A673 (cell line): Measurements from ENCODE around the gene NPSR1. TPM values are rescaled to one million over a fixed set of nuclear protein-coding genes. Genes with fewer than 3 reads are reported as not detected.

Experiments
- BruUV-seq: library from RNA; stranded (reverse); fragments of 400-500 nt; replicated peaks from 2 replicates; lab custom pipeline; 2021; lab: Mats Ljungman, UMichigan
- CTCF ChIA-PET: fragments of 300-600 bp; sonication (Branson Sonifier 250); formaldehyde crosslinking; loops from one replicate; lab custom pipeline; 2022; ENCODE audit warnings: antibody characterized with exemption; lab: Charles Lee
- POLR2A ChIA-PET: fragments of 300-600 bp; sonication (Branson Sonifier 250); formaldehyde crosslinking; loops from one replicate; lab custom pipeline; 2022; ENCODE audit warnings: antibody characterized with exemption; ENCODE audit not compliant: low non-redundant PET; lab: Charles Lee
- DNase-seq: peaks from one replicate; pipeline ENCODE4 v3.0.0-alpha.2; 2015; ENCODE audit warnings: low spot score
- H3K27ac ChIP-seq: fragments of 200-600 bp; sonication (generic); 2 replicates; pipeline ENCODE4 v1.5.1; 2016; ENCODE audit warnings: mixed run types, low read depth, mild to moderate bottlenecking, mixed read lengths, antibody characterized with exemption, low read length; ENCODE audit not compliant: poor library complexity, severe bottlenecking
- H3K27me3 ChIP-seq: fragments of 200-600 bp; sonication (generic); replicated peaks from 2 replicates; pipeline ENCODE4 v1.6.1; 2017; ENCODE audit warnings: mixed run types, low read depth, mild to moderate bottlenecking, mixed read lengths, antibody characterized with exemption, low read length; ENCODE audit not compliant: insufficient read depth, poor library complexity
- H3K36me3 ChIP-seq: fragments of 200-600 bp; sonication (generic); 2 replicates; pipeline ENCODE4 v1.6.1; 2016; ENCODE audit warnings: mixed run types, mild to moderate bottlenecking, mixed read lengths, antibody characterized with exemption, low read length; ENCODE audit not compliant: insufficient read depth, poor library complexity, severe bottlenecking
- H3K4me1 ChIP-seq: fragments of 200-600 bp; sonication (generic); 2 replicates; pipeline ENCODE4 v1.6.1; 2017; ENCODE audit warnings: mixed run types, mild to moderate bottlenecking, mixed read lengths, antibody characterized with exemption, low read length; ENCODE audit not compliant: insufficient read depth, poor library complexity, severe bottlenecking
- H3K4me3 ChIP-seq: fragments of 200-600 bp; sonication (generic); 2 replicates; pipeline ENCODE4 v1.5.1; 2016; ENCODE audit warnings: low read depth, mixed run types, mild to moderate bottlenecking, mixed read lengths, low read length; ENCODE audit not compliant: poor library complexity, severe bottlenecking
- H3K9me3 ChIP-seq: fragments of 200-600 bp; sonication (generic); 2 replicates; pipeline ENCODE4 v1.6.1; 2016; ENCODE audit warnings: mixed run types, low read depth, mild to moderate bottlenecking, mixed read lengths, antibody characterized with exemption, low read length; ENCODE audit not compliant: poor library complexity, severe bottlenecking
- EZH2 ChIP-seq: fragments of 200-600 bp; sonication (generic); IDR thresholded peaks from 2 replicates; pipeline ENCODE4 v1.6.1; 2017; ENCODE audit warnings: borderline replicate concordance, low read depth, mild to moderate bottlenecking, mixed read lengths, antibody characterized with exemption, low read length; ENCODE audit not compliant: poor library complexity, severe bottlenecking
- intact Hi-C: fragments of 100-400 bp; cut with micrococcal nuclease; formaldehyde crosslinking; loops from one replicate; pipeline ENCODE4 v1.10.0; 2022; ENCODE audit not compliant: unreplicated experiment
- total RNA-seq: library from RNA; stranded (reverse); gene quantifications from 2 replicates; pipeline ENCODE4 v1.2.3, GENCODE V29; 2021
- TF ChIP-seq, protein P1 (sequence below): fragments of 300-800, 200-600 bp; sonication (generic); conservative IDR thresholded peaks from 2 replicates; pipeline ENCODE4 v1.5.1; 2017; ENCODE audit warnings: low read depth, mild to moderate bottlenecking, antibody characterized with exemption, low read length, moderate library complexity, mixed read lengths

Gene NPSR1
- total RNA-seq, 1 experiment from 2014 or later, result not detected

DNA sequence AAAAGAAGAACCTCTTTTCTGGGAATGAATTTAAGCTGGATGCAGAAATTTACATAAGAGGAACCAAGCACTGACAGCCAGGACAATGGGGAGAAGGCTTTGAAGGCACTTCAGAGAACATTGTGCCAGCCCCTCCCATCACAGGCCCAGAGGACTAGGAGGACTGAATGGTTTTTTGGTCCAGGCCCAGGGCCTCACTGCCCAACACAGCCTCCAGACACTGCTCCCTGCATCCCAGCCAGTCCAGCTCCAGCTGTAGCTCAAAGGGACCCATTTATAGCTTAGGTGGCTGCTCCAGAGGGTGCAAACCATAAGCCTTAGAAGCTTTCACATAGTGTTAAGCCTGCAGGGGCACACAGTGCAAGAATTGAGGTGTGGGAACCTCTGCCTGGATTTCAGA is 237.2 kb downstream of the NPSR1 start:
- Histone ChIP-seq H3K4me3 (no peak overlapping the region), H3K9me3 (no peaks in the 10 kb centered on the region), H3K27me3 (no peaks in the 10 kb centered on the region), H3K4me1 (no peaks in the 10 kb centered on the region), H3K36me3 (no peaks in the 10 kb centered on the region), H3K27ac (no peak overlapping the region)
- TF ChIP-seq EZH2, result no peak
- TF ChIP-seq, protein P1, sequence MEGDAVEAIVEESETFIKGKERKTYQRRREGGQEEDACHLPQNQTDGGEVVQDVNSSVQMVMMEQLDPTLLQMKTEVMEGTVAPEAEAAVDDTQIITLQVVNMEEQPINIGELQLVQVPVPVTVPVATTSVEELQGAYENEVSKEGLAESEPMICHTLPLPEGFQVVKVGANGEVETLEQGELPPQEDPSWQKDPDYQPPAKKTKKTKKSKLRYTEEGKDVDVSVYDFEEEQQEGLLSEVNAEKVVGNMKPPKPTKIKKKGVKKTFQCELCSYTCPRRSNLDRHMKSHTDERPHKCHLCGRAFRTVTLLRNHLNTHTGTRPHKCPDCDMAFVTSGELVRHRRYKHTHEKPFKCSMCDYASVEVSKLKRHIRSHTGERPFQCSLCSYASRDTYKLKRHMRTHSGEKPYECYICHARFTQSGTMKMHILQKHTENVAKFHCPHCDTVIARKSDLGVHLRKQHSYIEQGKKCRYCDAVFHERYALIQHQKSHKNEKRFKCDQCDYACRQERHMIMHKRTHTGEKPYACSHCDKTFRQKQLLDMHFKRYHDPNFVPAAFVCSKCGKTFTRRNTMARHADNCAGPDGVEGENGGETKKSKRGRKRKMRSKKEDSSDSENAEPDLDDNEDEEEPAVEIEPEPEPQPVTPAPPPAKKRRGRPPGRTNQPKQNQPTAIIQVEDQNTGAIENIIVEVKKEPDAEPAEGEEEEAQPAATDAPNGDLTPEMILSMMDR, result no peak
- no peak for DNase-seq
- no TSS peak for BruUV-seq
- POLR2A ChIA-PET, result no interaction called here
- intact Hi-C loops, result no loop called here
- CTCF ChIA-PET, result no interaction called here
